ENCODE results near the gene COPS4. TPM values are rescaled to one million over a fixed set of nuclear protein-coding genes. Genes with fewer than 3 reads are reported as not detected.

Gene COPS4
- total and polyA plus RNA-seq, 10 of the 15 experiments (the other 5 are each of a cell fraction or from before 2014, with no cell fraction given) = 34.2 to 159 (median 66.7) TPM

DNA sequence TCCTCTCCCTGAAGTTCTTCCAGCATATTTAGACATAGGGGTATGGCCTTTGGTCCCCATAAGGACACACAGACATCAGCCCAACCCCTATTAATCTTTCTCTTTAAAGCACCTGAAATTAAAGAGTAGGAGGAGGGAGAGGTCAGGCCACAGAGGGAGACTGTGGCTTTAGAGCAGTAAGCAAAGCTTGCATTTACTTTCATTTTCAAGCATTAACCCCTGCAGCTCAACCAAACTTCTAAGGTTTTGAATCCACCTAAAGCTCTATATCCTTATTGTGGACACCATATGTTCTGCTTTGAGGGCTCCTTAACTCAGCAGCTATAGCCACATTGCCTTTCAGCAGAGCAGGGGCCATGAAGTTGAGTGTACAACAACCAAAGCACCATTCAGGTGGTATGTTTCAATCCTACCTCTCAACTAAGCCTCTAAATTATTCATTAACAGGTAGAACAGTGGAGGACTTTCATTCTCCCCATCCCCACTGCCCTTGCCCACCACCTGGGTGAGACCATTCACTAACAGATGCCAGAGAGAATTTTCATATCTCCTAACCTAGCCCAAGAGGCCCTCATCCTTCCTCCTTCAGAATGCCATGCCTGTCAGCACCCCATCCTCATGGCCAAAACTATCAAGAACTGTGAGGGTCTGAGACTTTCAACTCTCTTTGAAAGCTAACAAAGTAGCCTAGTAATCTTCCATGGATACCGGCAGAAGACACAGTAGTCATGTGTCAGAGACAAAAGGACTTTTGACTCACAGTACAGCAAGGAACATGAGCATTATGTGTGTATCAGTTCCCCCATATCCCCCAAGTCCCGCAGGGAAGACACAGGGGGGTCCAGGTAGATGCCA, 45.2 kb upstream of the COPS4 start:
- Histone ChIP-seq H3K4me1 (ENCODE audit: control insufficient read depth, insufficient read depth, low read length) (peaks cover 5% of the 10 kb centered on the region; the same call in 1 of the 2 replicates), H3K4me2 (ENCODE audit: control insufficient read depth, insufficient read depth) (peak overlapping the region; percentile 83), H3K9me3 (replicated peaks; ENCODE audit: control insufficient read depth, insufficient read depth, low read length) (no peaks in the 10 kb centered on the region), H3K36me3 (ENCODE audit: control insufficient read depth in 2 of 2, insufficient read depth in 2 of 2, low read length in 1 of 2) (peaks cover 0 to 2% of the 10 kb centered on the region in 2 experiments; a peak in 2 of 4 replicates), H3K79me2 (ENCODE audit: control insufficient read depth, insufficient read depth, low read length) (peaks cover 27% of the 10 kb centered on the region), H3K27ac (ENCODE audit: control insufficient read depth, insufficient read depth) (peak overlapping the region; percentile 35), H3K9ac (ENCODE audit: control insufficient read depth, insufficient read depth, low read length) (peak overlapping the region; percentile 3; the same call in 1 of the 2 replicates), H4K20me1 (ENCODE audit: control insufficient read depth, insufficient read depth) (no peaks in the 10 kb centered on the region), H2AFZ (ENCODE audit: control insufficient read depth, low read depth, low read length) (peak overlapping the region; percentile 70), H3K27me3 (replicated peaks in 1 of 2; ENCODE audit: control insufficient read depth in 2 of 2, insufficient read depth in 2 of 2, low read length in 1 of 2) (no peaks in the 10 kb centered on the region), H3K4me3 (peak overlapping the region; percentile 34; the same call in 1 of the 2 replicates)
- intact Hi-C loops (cut with micrococcal nuclease; ENCODE audit: unreplicated experiment) (loop anchor here (2.0 kb wide), 1 partner anchor 21 kb away; the partner anchor contains the start of gene LIN54), in situ Hi-C loops (cut with MboI) (no loop called here)
- DNase-seq (ENCODE audit: low read depth, low spot score) = peak; percentile 41
- RAD21 ChIA-PET (ENCODE audit: unreplicated experiment) = interaction anchor here (0.8 to 1.8 kb wide), 7 partner anchors 17 to 90 kb away, joined by 3 to 5 read pairs (median 3); partner anchors contain the start of gene LIN54
- POLR2A ChIA-PET = interaction anchor here (0.7 to 1.4 kb wide), 3 partner anchors 17 to 30 kb away, joined by 3 to 6 read pairs (median 3); partner anchors contain the start of gene LIN54
- SMC1A ChIA-PET (ENCODE audit: uncharacterized antibody, unreplicated experiment) = interaction anchor here (0.7 to 3.3 kb wide), 13 partner anchors 9 to 92 kb away, joined by 3 to 11 read pairs (median 4); partner anchors contain the start of genes LIN54 and THAP9
- peak; percentile 91 for FAIRE-seq
- peak; percentile 96 for ATAC-seq
- 70% methylated on average over 2 of the region's 2 CpGs for WGBS (ENCODE audit: insufficient coverage, insufficient replicate concordance, low lambda C conversion rate, missing lambda C conversion rate)
- no TSS peak for BruUV-seq (replicated peaks)
- CTCF ChIA-PET = interaction anchor here (0.6 to 1.2 kb wide), 3 partner anchors 91 to 576 kb away, joined by 3 to 4 read pairs (median 4); no protein-coding TSS in a partner anchor
- TF ChIP-seq PAX8 (IDR thresholded peaks at IDR 0.05) = no peak
- 0 out of 2 replicates have a peak, but pooled peaks have one; percentile 8 for TF ChIP-seq GABPA (IDR thresholded peaks at IDR 0.05; ENCODE audit: low read depth)
- TF ChIP-seq TCF12 (IDR thresholded peaks at IDR 0.05; ENCODE audit: low read depth, low read length) = no peak
- 0 out of 3 replicates have a peak, but pooled peaks have one; percentile 18 for TF ChIP-seq POU2F2 (IDR thresholded peaks at IDR 0.05; ENCODE audit: borderline replicate concordance, low read depth, low read length)
- TF ChIP-seq, protein P1, sequence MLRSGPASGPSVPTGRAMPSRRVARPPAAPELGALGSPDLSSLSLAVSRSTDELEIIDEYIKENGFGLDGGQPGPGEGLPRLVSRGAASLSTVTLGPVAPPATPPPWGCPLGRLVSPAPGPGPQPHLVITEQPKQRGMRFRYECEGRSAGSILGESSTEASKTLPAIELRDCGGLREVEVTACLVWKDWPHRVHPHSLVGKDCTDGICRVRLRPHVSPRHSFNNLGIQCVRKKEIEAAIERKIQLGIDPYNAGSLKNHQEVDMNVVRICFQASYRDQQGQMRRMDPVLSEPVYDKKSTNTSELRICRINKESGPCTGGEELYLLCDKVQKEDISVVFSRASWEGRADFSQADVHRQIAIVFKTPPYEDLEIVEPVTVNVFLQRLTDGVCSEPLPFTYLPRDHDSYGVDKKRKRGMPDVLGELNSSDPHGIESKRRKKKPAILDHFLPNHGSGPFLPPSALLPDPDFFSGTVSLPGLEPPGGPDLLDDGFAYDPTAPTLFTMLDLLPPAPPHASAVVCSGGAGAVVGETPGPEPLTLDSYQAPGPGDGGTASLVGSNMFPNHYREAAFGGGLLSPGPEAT (IDR thresholded peaks at IDR 0.05; ENCODE audit: low read depth) = no peak
- TF ChIP-seq ZNF592 (IDR thresholded peaks at IDR 0.05) = no peak
- TF ChIP-seq, protein P2, sequence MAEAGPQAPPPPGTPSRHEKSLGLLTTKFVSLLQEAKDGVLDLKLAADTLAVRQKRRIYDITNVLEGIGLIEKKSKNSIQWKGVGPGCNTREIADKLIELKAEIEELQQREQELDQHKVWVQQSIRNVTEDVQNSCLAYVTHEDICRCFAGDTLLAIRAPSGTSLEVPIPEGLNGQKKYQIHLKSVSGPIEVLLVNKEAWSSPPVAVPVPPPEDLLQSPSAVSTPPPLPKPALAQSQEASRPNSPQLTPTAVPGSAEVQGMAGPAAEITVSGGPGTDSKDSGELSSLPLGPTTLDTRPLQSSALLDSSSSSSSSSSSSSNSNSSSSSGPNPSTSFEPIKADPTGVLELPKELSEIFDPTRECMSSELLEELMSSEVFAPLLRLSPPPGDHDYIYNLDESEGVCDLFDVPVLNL (IDR thresholded peaks at IDR 0.05; ENCODE audit: low read depth, low read length) = no peak
- no peak for TF ChIP-seq E4F1 (IDR thresholded peaks at IDR 0.05; ENCODE audit: borderline replicate concordance, partially characterized antibody)
- TF ChIP-seq EP300 (IDR thresholded peaks at IDR 0.05; ENCODE audit: borderline replicate concordance in 1 of 2, control insufficient read depth in 1 of 2, low read depth in 2 of 2, low read length in 2 of 2) = 0 out of 4 replicates have a peak, but pooled peaks of 1 of the 2 experiments have one; percentile 17
- 0 out of 2 replicates have a peak, but pooled peaks have one; percentile 20 for TF ChIP-seq DPF2 (IDR thresholded peaks at IDR 0.05)

All from GM12878 (cell line).